IMR-90 (cell line): ENCODE data around the gene ANGPTL4.

Experiments
- BHLHE40 ChIP-seq: fragments of 150-350 bp; IDR thresholded peaks from 2 replicates; pipeline ENCODE4 v1.6.1; 2016; ENCODE audit warnings: mild to moderate bottlenecking, low read depth, low read length
- CEBPB ChIP-seq: IDR thresholded peaks from 2 replicates; pipeline ENCODE4 v1.6.1; 2012; ENCODE audit warnings: low read depth, low read length, improper control_type of control experiment
- CHD1 ChIP-seq: IDR thresholded peaks from 2 replicates; pipeline ENCODE4 v1.6.1; 2012; ENCODE audit warnings: low read depth, low read length, improper control_type of control experiment
- CTCF ChIP-seq: conservative IDR thresholded peaks from 2 replicates; pipeline ENCODE4 v1.5.1; 2012; ENCODE audit warnings: mild to moderate bottlenecking, low read depth, low read length, improper control_type of control experiment
- ELK1 ChIP-seq: fragments of 150-350 bp; IDR thresholded peaks from 2 replicates; pipeline ENCODE4 v1.6.1; 2016; ENCODE audit warnings: low read depth, mild to moderate bottlenecking, low read length, moderate library complexity, borderline replicate concordance
- FOS ChIP-seq: fragments of 150-350 bp; IDR thresholded peaks from 2 replicates; pipeline ENCODE4 v1.6.1; 2016; ENCODE audit warnings: low read depth, low read length
- MAFK ChIP-seq: IDR thresholded peaks from 2 replicates; pipeline ENCODE4 v1.6.1; 2012; ENCODE audit warnings: low read depth, low read length, improper control_type of control experiment
- MAZ ChIP-seq: IDR thresholded peaks from 2 replicates; pipeline ENCODE4 v1.6.1; 2012; ENCODE audit warnings: low read depth, mild to moderate bottlenecking, low read length, improper control_type of control experiment, moderate library complexity, borderline replicate concordance
- MXI1 ChIP-seq: IDR thresholded peaks from 2 replicates; pipeline ENCODE4 v1.6.1; 2012; ENCODE audit warnings: low read depth, mild to moderate bottlenecking, low read length, moderate library complexity, borderline replicate concordance
- POLR2A ChIP-seq: IDR thresholded peaks from 2 replicates; pipeline ENCODE4 v1.6.1; 2012; ENCODE audit warnings: mild to moderate bottlenecking, low read depth, low read length
- RAD21 ChIP-seq: IDR thresholded peaks from 2 replicates; pipeline ENCODE4 v1.6.1; 2012; ENCODE audit warnings: low read length, improper control_type of control experiment
- RCOR1 ChIP-seq: IDR thresholded peaks from 2 replicates; pipeline ENCODE4 v1.6.1; 2012; ENCODE audit warnings: mild to moderate bottlenecking, low read length, improper control_type of control experiment; ENCODE audit not compliant: insufficient replicate concordance
- RFX5 ChIP-seq: IDR thresholded peaks from 2 replicates; pipeline ENCODE4 v1.8.0; 2012; ENCODE audit warnings: low read depth, mild to moderate bottlenecking, low read length, moderate library complexity
- USF2 ChIP-seq: fragments of 150-350 bp; IDR thresholded peaks from 2 replicates; pipeline ENCODE4 v1.6.1; 2017; ENCODE audit warnings: mild to moderate bottlenecking, antibody characterized with exemption, low read length, low read depth

GRCh38 chr19:8389891-8390616 is 26.1 kb downstream of the ANGPTL4 start, which contains the start of gene RAB11B:
- TF ChIP-seq CTCF (no peak), CEBPB (no peak), RCOR1 (no peak), POLR2A (peak; percentile 87), FOS (peak; percentile 83; the same call in 1 of the 2 replicates), RFX5 (no peak), CHD1 (no peak; the same call in 1 of the 2 replicates), MXI1 (no peak), MAZ (peak; percentile 25; the same call in 1 of the 2 replicates), MAFK (no peak), BHLHE40 (no peak), RAD21 (no peak), ELK1 (peak; percentile 87), USF2 (no peak)
